Testis (tissue), 3 donors: ENCODE measurements around the gene PLEKHG4B. TPM values are rescaled to one million over a fixed set of nuclear protein-coding genes. Genes with fewer than 3 reads are reported as not detected.

Source experiments
- DNase-seq: peaks from one replicate; pipeline ENCODE4 v3.0.0-alpha.2; 2019
- H3K27ac ChIP-seq, 2 donors: fragments of 200-600 bp; sonication (generic); one replicate each; pipeline ENCODE4 v1.5.1; 2019
- H3K27me3 ChIP-seq: fragments of 200-600 bp; sonication (generic); one replicate; pipeline ENCODE4 v1.5.1; 2019
- H3K36me3 ChIP-seq: fragments of 200-600 bp; sonication (generic); one replicate; pipeline ENCODE4 v1.5.1; 2017; ENCODE audit warnings: low read depth; ENCODE audit errors: missing control alignments
- H3K4me1 ChIP-seq: fragments of 200-600 bp; sonication (generic); one replicate; pipeline ENCODE4 v1.5.1; 2019
- H3K4me3 ChIP-seq, 2 donors: fragments of 200-600 bp; sonication (generic); one replicate each; pipeline ENCODE4 v1.5.1; 2017 to 2019
- H3K9me3 ChIP-seq: fragments of 200-600 bp; sonication (generic); one replicate; pipeline ENCODE4 v1.5.1; 2017
- CTCF ChIP-seq, 3 experiments: fragments of 450-650 bp in 2 of 3; fragments of 200-600 bp in 1 of 3; sonication (generic) in 1 of 3; IDR thresholded peaks; one replicate each; pipeline ENCODE4 v1.5.1; 2016 to 2019; ENCODE audit warnings: antibody characterized with exemption in 3 of 3, mild to moderate bottlenecking in 2 of 3, moderate library complexity in 1 of 3
- POLR2A ChIP-seq: fragments of 450-650 bp; IDR thresholded peaks from one replicate; pipeline ENCODE4 v1.6.1; 2017; ENCODE audit warnings: antibody characterized with exemption, mild to moderate bottlenecking, moderate library complexity
- WGBS, 2 donors: methylation state at CpG; one replicate each; pipeline ENCODE4 v1.1.5; 2018; 5-methylcytosine and 5-hydroxymethylcytosine counted together
- intact Hi-C: fragments of 100-400 bp; cut with DNase I; formaldehyde crosslinking; loops from one replicate; pipeline ENCODE4 v1.15.1; 2023; ENCODE audit warnings: low total_unique reads
- polyA plus RNA-seq: library from polyadenylated mRNA; stranded (reverse); fragments of 350-450 nt; fragmentation: Illumina TruSeq; extraction: RNeasy Lipid Tissue Mini Kit (QIAGEN cat#74804); gene quantifications from one replicate; pipeline ENCODE4 v1.2.3, GENCODE V29; 2014; ENCODE audit warnings: low read depth, low replicate concordance; ENCODE audit not compliant: insufficient read depth
- total RNA-seq, 2 donors: library from RNA; depleted of rRNA; stranded (reverse); fragments of >200 nt; gene quantifications; one replicate each; pipeline ENCODE4 v1.2.3, GENCODE V29; 2016

Gene PLEKHG4B
- total and polyA plus RNA-seq, 3 donors from 2014 or later: 3.2 to 6.9 (median 6.0) TPM

GRCh38 chr5:192691-192969, 100.7 kb downstream of the PLEKHG4B start:
- intact Hi-C loops: no loop called here
- 78 to 88% methylated on average over 9 of the region's 9 CpGs for WGBS, 2 donors
- DNase-seq: no peak
- Histone ChIP-seq H3K4me1 (no peaks in the 10 kb centered on the region), H3K4me3 (no peak overlapping the region), H3K27me3 (no peaks in the 10 kb centered on the region), H3K27ac (no peak overlapping the region), H3K36me3 (no peaks in the 10 kb centered on the region), H3K9me3 (no peaks in the 10 kb centered on the region)
- TF ChIP-seq CTCF (IDR thresholded peaks at IDR 0.05) (no peak), POLR2A (no peak)

DNA sequence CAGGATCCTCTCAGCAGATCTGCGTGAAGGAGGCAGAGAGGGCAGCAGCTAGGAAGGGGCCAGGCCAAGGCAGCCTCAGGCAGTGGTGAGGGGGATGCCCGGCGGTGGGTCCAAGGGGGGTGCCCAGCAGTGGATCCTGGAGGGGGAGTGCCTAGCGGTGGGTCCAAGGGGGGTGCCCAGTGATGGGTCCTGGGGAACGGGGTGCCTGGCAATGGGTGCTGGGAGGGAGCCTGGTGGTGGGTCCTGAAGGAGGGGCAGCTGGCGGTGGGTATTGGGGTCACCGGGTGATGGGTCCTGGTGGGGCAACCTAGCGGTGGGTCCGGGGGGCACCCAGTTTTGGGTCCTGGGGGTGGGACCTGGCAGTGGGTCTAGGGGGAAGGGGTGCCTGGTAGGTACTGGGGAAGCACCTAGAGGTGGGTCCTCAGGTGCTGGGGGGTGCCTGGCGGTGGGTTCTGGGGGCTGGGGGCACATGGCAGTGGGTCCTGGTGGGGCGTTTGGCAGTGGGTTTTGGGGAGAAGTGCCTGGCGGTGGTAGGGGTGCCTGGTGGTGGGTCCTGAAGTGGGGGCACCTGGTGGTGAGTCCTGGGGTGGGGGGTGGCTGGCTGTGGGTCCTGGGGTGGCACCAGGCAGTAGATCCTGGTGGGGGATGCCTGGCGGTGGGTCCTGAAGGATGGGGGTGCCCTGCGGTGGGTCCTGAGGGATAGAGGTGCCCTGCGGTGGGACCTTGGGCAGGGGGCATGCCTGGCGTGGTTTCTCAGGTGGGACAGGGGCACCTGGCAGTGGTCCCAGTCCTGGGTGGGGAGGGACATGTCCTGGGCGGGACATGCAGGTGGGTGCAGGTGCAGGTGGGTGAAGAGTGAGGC, 101.2 kb downstream of the PLEKHG4B start:
- no peak for TF ChIP-seq POLR2A
- TF ChIP-seq CTCF (IDR thresholded peaks at IDR 0.05): no peak
- Histone ChIP-seq H3K36me3 (no peaks in the 10 kb centered on the region), H3K4me1 (no peaks in the 10 kb centered on the region), H3K27ac (no peak overlapping the region), H3K4me3 (no peak overlapping the region), H3K9me3 (no peaks in the 10 kb centered on the region), H3K27me3 (no peaks in the 10 kb centered on the region)
- DNase-seq: no peak
- 82 to 91% methylated on average over 9 to 17 of the region's 17 CpGs for WGBS, 2 donors
- intact Hi-C loops: no loop called here

DNA sequence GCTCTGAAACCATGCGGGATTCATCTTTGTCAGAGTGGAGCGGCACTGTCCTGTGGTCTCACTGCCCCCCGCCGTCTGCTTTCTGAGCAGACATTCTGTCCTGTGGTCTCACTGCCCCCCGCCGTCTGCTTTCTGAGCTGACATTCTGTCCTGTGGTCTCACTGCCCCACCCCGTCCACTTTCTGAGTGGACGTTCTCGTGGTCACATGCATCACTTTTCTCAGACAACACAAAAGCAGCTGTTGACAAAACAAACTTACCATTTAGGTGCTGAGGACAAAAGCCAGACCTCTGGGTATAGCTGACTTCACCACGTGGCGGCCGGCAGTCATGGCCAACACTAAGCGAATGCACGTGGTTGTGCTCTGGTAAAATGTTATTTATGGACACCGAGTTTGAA, 102.1 kb downstream of the PLEKHG4B start:
- no peak for TF ChIP-seq POLR2A
- no peak for TF ChIP-seq CTCF (IDR thresholded peaks at IDR 0.05)
- no peak overlapping the region for H3K4me3 ChIP-seq
- DNase-seq: no peak
- 91 to 93% methylated on average over 15 of the region's 15 CpGs for WGBS, 2 donors
- intact Hi-C loops: no loop called here
- no peaks in the 10 kb centered on the region for H3K9me3 ChIP-seq
- H3K36me3 ChIP-seq: no peaks in the 10 kb centered on the region
- H3K27ac ChIP-seq: no peak overlapping the region
- H3K4me1 ChIP-seq: no peaks in the 10 kb centered on the region
- no peaks in the 10 kb centered on the region for H3K27me3 ChIP-seq

GRCh38 chr5:194603-195209, 102.7 kb downstream of the PLEKHG4B start:
- Histone ChIP-seq H3K4me1 (no peaks in the 10 kb centered on the region), H3K36me3 (no peaks in the 10 kb centered on the region), H3K27ac (no peak overlapping the region), H3K9me3 (no peaks in the 10 kb centered on the region), H3K4me3 (no peak overlapping the region), H3K27me3 (no peaks in the 10 kb centered on the region)
- 94 to 96% methylated on average over 20 to 36 of the region's 36 CpGs for WGBS, 2 donors
- no peak for DNase-seq
- TF ChIP-seq CTCF (IDR thresholded peaks at IDR 0.05) (no peak), POLR2A (no peak)
- intact Hi-C loops: no loop called here
